HUES48 (cell line): ENCODE measurements around the gene OGFRL1.

Experiments
- H3K27ac ChIP-seq: one replicate; pipeline ENCODE4 v1.7.0; 2013; ENCODE audit warnings: low read depth, low read length, inconsistent platforms
- H3K27me3 ChIP-seq: 2 replicates; pipeline ENCODE4 v1.6.1; 2013; ENCODE audit warnings: mild to moderate bottlenecking, low read length; ENCODE audit not compliant: control insufficient read depth, insufficient read depth
- H3K36me3 ChIP-seq: 2 replicates; pipeline ENCODE4 v1.6.1; 2013; ENCODE audit warnings: low read length; ENCODE audit not compliant: control insufficient read depth, insufficient read depth
- H3K4me1 ChIP-seq: 2 replicates; pipeline ENCODE4 v1.6.1; 2013; ENCODE audit warnings: mild to moderate bottlenecking, low read length; ENCODE audit not compliant: control insufficient read depth, insufficient read depth
- H3K4me3 ChIP-seq: 2 replicates; pipeline ENCODE4 v1.5.1; 2013; ENCODE audit warnings: mild to moderate bottlenecking, low read depth, low read length
- H3K9ac ChIP-seq: 2 replicates; pipeline ENCODE4 v1.6.1; 2013; ENCODE audit warnings: mild to moderate bottlenecking, low read depth, low read length, moderate library complexity
- H3K9me3 ChIP-seq: 2 replicates; pipeline ENCODE4 v1.6.1; 2013; ENCODE audit warnings: low read length; ENCODE audit not compliant: control insufficient read depth, insufficient read depth

The OGFRL1 gene

GRCh38 chr6:71301546-71301945, 12.9 kb downstream of the OGFRL1 start:
- H3K9me3 ChIP-seq: no peaks in the 10 kb centered on the region
- peaks cover 14% of the 10 kb centered on the region for H3K4me1 ChIP-seq
- peaks cover 9% of the 10 kb centered on the region for H3K36me3 ChIP-seq
- no peak overlapping the region for H3K4me3 ChIP-seq
- H3K27ac ChIP-seq: no peak overlapping the region
- no peaks in the 10 kb centered on the region for H3K27me3 ChIP-seq
- no peak overlapping the region for H3K9ac ChIP-seq

DNA sequence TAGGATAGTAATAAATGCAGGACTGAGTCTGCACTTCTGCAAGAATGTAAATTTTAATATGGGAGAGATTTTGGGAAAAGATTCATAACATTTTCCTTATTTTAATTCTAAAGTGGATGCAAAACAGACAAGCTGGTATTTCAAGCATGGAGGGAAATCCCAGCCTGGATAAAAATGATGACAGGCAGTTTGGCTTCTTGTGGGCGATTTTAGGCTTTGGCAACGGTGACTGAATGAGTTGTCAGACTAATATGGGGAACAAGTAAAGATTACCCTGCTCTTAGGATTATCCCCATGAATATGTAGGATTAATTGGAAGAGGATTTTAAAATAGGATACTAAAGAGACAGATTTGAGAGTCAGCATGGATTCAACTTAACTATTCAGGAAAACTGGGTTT, 21.0 kb downstream of the OGFRL1 start:
- Histone ChIP-seq H3K4me3 (no peak overlapping the region), H3K36me3 (no peaks in the 10 kb centered on the region), H3K27me3 (no peaks in the 10 kb centered on the region), H3K27ac (no peak overlapping the region), H3K9me3 (no peaks in the 10 kb centered on the region), H3K4me1 (no peaks in the 10 kb centered on the region), H3K9ac (no peak overlapping the region)

DNA sequence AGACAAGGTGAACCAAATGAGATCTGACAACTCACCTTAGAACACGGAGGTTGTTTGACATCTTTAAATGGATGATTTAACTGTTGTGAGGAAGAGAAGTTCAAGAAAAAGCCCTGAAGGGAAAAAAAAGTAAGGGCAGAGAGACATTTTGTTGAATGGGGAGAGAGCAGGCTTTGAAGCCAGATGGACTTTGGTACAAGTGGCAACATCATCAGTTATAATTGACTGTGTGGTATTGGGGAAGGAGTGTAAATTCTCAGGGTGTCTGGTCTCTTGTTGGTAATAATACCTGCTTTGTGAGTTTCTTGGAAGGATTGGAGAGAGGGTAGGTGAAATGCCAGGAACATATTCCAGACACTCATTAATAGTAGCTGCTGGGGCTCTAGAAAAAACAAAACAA, 21.6 kb downstream of the OGFRL1 start:
- Histone ChIP-seq H3K9ac (no peak overlapping the region), H3K27ac (no peak overlapping the region)

GRCh38 chr6:71312089-71312488, 23.5 kb downstream of the OGFRL1 start:
- no peaks in the 10 kb centered on the region for H3K4me1 ChIP-seq
- no peak overlapping the region for H3K4me3 ChIP-seq
- no peaks in the 10 kb centered on the region for H3K9me3 ChIP-seq
- H3K27me3 ChIP-seq: no peaks in the 10 kb centered on the region
- no peaks in the 10 kb centered on the region for H3K36me3 ChIP-seq
- no peak overlapping the region for H3K27ac ChIP-seq
- no peak overlapping the region for H3K9ac ChIP-seq

More for the DNA sequence above, 21.6 kb downstream of the OGFRL1 start:
- no peaks in the 10 kb centered on the region for H3K36me3 ChIP-seq
- no peaks in the 10 kb centered on the region for H3K27me3 ChIP-seq
- no peaks in the 10 kb centered on the region for H3K9me3 ChIP-seq
- no peaks in the 10 kb centered on the region for H3K4me1 ChIP-seq
- H3K4me3 ChIP-seq: no peak overlapping the region

DNA sequence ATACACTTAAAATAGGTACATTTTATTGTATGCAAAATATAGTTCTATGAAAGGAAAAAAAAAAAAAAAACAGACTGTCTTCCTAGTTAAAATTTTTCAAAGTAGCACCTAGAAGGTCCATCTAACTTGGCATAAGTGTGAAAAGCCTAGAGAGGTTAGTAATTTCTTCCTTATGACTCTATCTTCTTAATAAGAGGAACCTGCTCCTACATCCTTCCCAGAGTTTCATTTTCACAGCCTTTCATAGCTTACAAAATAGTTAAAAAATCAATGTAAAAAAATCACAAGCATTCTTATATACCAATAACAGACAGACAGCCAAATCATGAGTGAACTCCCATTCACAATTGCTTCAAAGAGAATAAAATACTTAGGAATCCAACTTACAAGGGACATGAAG, 28.8 kb downstream of the OGFRL1 start:
- H3K27ac ChIP-seq: no peak overlapping the region
- no peaks in the 10 kb centered on the region for H3K36me3 ChIP-seq
- no peaks in the 10 kb centered on the region for H3K4me1 ChIP-seq
- no peak overlapping the region for H3K9ac ChIP-seq
- H3K4me3 ChIP-seq: no peak overlapping the region
- H3K9me3 ChIP-seq: no peaks in the 10 kb centered on the region
- H3K27me3 ChIP-seq: no peaks in the 10 kb centered on the region

DNA sequence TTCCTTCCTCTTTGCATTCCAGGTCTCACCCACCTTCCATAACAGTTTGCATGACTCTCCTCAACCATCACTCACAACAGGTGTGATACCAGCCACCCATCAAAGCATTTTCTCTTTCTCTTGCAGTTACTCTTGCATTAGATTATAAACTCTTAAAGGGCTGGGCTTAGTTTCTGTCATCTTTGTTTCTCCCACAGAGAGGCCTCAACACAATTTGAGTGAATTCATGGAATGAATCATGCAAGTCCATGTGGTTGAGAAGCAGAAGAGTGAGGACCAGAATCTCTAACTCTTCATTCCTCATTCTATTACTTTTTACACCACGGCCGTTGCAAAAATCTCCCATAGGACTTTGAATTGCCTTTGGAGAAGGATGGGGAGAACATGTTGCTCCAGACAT, 31.4 kb downstream of the OGFRL1 start:
- H3K9ac ChIP-seq: no peak overlapping the region
- no peaks in the 10 kb centered on the region for H3K4me1 ChIP-seq
- no peaks in the 10 kb centered on the region for H3K27me3 ChIP-seq
- H3K36me3 ChIP-seq: no peaks in the 10 kb centered on the region
- no peak overlapping the region for H3K27ac ChIP-seq
- no peaks in the 10 kb centered on the region for H3K9me3 ChIP-seq
- H3K4me3 ChIP-seq: no peak overlapping the region

- Histone ChIP-seq H3K9me3 (no peaks in the 10 kb centered on the region), H3K36me3 (no peaks in the 10 kb centered on the region), H3K9ac (no peak overlapping the region), H3K27me3 (no peaks in the 10 kb centered on the region), H3K4me1 (no peaks in the 10 kb centered on the region), H3K4me3 (no peak overlapping the region), H3K27ac (no peak overlapping the region)
Measured at GRCh38 chr6:71321314-71321713, 32.7 kb downstream of the OGFRL1 start.

DNA sequence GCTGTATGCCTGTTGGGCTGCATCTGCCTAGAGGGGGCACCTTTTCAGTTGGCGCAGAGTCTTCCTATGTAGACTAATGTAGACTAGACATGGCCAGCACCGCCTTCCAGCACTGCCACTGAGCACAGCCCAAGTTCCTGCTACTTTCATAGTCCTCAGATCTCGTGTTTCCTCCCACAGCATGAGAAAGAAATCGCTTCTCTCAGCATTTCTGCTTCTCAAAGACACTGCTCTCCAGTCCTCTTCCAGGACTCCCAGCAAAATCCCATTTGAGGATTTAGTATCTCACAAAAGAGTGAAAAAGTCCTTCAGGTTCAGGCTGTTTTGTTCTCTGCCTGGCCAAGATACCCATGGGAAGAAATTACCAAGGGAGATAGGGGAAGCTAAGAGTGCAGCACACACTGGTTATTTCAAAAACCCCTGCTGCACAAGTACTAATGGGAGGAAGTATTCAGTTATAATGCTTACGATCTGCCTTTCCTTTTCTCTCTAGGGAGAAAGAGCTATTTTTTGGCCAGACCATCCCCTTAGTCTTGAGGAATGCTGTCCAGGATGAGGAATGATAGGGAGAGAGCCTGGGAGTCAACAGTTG, 35.7 kb downstream of the OGFRL1 start:
- H3K4me3 ChIP-seq: no peak overlapping the region
- H3K9ac ChIP-seq: no peak overlapping the region
- H3K36me3 ChIP-seq: no peaks in the 10 kb centered on the region
- H3K9me3 ChIP-seq: no peaks in the 10 kb centered on the region
- H3K27ac ChIP-seq: no peak overlapping the region
- H3K4me1 ChIP-seq: no peaks in the 10 kb centered on the region
- H3K27me3 ChIP-seq: no peaks in the 10 kb centered on the region

GRCh38 chr6:71326611-71327010, 38.0 kb downstream of the OGFRL1 start:
- Histone ChIP-seq H3K4me3 (no peak overlapping the region), H3K27me3 (no peaks in the 10 kb centered on the region), H3K4me1 (no peaks in the 10 kb centered on the region), H3K27ac (no peak overlapping the region), H3K9me3 (no peaks in the 10 kb centered on the region), H3K9ac (no peak overlapping the region), H3K36me3 (no peaks in the 10 kb centered on the region)

DNA sequence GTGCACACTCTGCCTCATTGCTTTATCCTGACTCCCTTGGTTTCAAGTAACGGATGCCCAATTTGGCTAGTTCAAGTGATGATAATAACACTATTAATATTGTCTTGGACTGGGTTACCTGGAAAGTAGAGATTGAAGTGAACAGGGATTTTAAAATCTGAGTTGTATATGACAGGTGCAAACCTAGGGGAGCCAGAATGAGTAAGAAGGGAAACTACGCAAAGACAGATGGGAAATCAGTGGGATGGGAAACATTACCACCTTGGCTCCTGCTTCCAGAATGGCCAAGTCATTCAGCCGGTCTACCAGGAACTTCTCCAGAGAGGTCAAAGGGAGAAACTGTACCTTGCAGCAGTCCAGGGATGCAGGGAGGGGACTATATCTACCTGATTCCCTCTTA, 41.9 kb downstream of the OGFRL1 start:
- no peaks in the 10 kb centered on the region for H3K36me3 ChIP-seq
- no peaks in the 10 kb centered on the region for H3K27me3 ChIP-seq
- H3K27ac ChIP-seq: no peak overlapping the region
- H3K4me1 ChIP-seq: peaks cover 8% of the 10 kb centered on the region
- H3K9ac ChIP-seq: no peak overlapping the region
- no peak overlapping the region for H3K4me3 ChIP-seq
- no peaks in the 10 kb centered on the region for H3K9me3 ChIP-seq

DNA sequence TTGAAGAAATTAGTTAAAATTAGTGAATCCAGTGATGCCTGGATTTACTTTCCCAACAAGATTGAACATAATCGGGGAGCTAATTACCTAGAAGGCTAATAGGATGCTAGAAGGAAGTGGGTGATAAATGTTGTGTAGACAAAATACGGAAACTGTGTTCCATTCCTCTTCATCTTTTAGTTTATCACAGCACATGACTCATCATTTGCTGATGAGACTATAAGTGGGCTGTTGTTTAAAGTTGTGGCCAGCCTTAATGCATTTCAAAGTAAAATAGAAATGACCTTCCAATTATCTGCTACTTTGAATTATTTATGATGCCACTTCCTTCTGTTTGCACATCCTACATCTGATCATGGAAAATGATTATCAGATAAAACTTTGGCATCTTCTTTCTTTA, 43.4 kb downstream of the OGFRL1 start:
- H3K9ac ChIP-seq: no peak overlapping the region
- H3K9me3 ChIP-seq: no peaks in the 10 kb centered on the region
- peaks cover 13% of the 10 kb centered on the region for H3K4me1 ChIP-seq
- no peak overlapping the region for H3K4me3 ChIP-seq
- H3K27ac ChIP-seq: no peak overlapping the region
- H3K36me3 ChIP-seq: no peaks in the 10 kb centered on the region
- H3K27me3 ChIP-seq: no peaks in the 10 kb centered on the region

GRCh38 chr6:71333050-71333449, 44.4 kb downstream of the OGFRL1 start:
- Histone ChIP-seq H3K4me1 (peaks cover 13% of the 10 kb centered on the region), H3K27me3 (no peaks in the 10 kb centered on the region), H3K9me3 (no peaks in the 10 kb centered on the region), H3K4me3 (no peak overlapping the region), H3K9ac (no peak overlapping the region), H3K27ac (no peak overlapping the region), H3K36me3 (no peaks in the 10 kb centered on the region)
